ENCODE measurements around the gene TMEM18. TPM values are rescaled to one million over a fixed set of nuclear protein-coding genes. Genes with fewer than 3 reads are reported as not detected.

The TMEM18 gene
- total and polyA plus RNA-seq, 2 donors (not counting 1 experiment from before 2014, with no cell fraction given) = 15.2 to 39.7 TPM

DNA sequence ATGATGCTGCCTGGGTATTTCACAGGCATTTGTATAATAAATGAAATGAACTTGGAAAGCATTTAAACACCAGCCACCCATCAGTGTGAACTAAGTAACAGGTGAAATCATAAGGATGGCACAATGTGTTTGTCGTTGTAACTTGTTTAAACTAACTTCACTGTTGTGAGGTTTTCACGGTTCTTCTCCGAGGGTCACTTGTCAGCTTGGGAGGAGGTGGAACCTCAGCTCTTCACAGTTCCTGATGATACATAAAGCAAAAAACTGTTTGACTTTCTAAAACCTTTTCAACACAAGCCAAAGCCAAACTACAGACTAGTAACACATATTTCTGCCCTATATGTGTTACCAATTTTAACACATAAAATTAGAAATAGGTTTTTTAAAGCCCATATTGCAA, 13.1 kb downstream of the TMEM18 start:
- H3K4me1 ChIP-seq (ENCODE audit: control insufficient read depth, extremely low read depth, insufficient read depth, low read length) = no peaks in the 10 kb centered on the region
- peaks cover 2% of the 10 kb centered on the region for H3K27me3 ChIP-seq (ENCODE audit: control insufficient read depth, insufficient read depth, low read length)
- no peak overlapping the region for H3K9ac ChIP-seq (ENCODE audit: insufficient read depth, low read length)
- peaks cover 2% of the 10 kb centered on the region for H3K36me3 ChIP-seq (ENCODE audit: control insufficient read depth, insufficient read depth, low read length)
- DNase-seq (ENCODE audit: low read depth in 2 of 2) = no peak
- no peaks in the 10 kb centered on the region for H3K79me2 ChIP-seq (ENCODE audit: control insufficient read depth, insufficient read depth, low read length)
- no peak overlapping the region for H3K27ac ChIP-seq (ENCODE audit: insufficient read depth, low read length)
- TF ChIP-seq, protein P1, sequence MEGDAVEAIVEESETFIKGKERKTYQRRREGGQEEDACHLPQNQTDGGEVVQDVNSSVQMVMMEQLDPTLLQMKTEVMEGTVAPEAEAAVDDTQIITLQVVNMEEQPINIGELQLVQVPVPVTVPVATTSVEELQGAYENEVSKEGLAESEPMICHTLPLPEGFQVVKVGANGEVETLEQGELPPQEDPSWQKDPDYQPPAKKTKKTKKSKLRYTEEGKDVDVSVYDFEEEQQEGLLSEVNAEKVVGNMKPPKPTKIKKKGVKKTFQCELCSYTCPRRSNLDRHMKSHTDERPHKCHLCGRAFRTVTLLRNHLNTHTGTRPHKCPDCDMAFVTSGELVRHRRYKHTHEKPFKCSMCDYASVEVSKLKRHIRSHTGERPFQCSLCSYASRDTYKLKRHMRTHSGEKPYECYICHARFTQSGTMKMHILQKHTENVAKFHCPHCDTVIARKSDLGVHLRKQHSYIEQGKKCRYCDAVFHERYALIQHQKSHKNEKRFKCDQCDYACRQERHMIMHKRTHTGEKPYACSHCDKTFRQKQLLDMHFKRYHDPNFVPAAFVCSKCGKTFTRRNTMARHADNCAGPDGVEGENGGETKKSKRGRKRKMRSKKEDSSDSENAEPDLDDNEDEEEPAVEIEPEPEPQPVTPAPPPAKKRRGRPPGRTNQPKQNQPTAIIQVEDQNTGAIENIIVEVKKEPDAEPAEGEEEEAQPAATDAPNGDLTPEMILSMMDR (conservative IDR thresholded peaks at IDR 0.05 in 1 of 2, IDR thresholded peaks at IDR 0.05 in 1 of 2; ENCODE audit: low read depth in 1 of 2, low read length in 2 of 2) = no peak
- no peak for TF ChIP-seq EZH2 (IDR thresholded peaks at IDR 0.05; ENCODE audit: low read length, missing control alignments)
- no peaks in the 10 kb centered on the region for H4K20me1 ChIP-seq (ENCODE audit: control insufficient read depth, extremely low read depth, insufficient read depth, low read length)
- H2AFZ ChIP-seq (ENCODE audit: low read length) = no peak overlapping the region
- no peaks in the 10 kb centered on the region for H3K9me3 ChIP-seq (ENCODE audit: control insufficient read depth, insufficient read depth, low read depth, low read length)
- no peak overlapping the region for H3K4me2 ChIP-seq (ENCODE audit: extremely low read depth, insufficient read depth, low read length)
- H3K4me3 ChIP-seq (replicated peaks in 1 of 4; ENCODE audit: control extremely low read depth in 1 of 4, insufficient read depth in 1 of 4, low read depth in 3 of 4, low read length in 4 of 4) = no peak overlapping the region

DNA sequence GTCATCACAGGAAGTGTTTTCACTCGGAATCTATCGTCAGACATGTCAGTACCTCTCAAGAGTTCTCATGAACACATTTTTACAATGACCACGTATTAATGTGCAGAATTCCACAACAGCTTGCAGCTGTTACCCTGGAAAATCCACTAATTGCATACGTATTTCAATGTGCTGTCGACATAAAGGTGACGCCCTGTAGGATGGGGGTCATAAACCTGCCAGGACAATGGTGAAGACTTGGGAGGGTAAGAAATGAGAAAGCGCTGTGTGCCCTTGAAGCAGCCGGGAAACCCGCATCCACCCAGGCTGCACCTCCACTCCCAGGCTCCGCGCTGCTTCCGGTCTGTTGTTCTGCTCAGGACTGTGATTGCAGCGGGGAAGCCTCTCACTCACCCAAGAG, 14.0 kb downstream of the TMEM18 start:
- Histone ChIP-seq H3K27me3 (ENCODE audit: control insufficient read depth, insufficient read depth, low read length) (peaks cover 2% of the 10 kb centered on the region), H3K9ac (ENCODE audit: insufficient read depth, low read length) (no peak overlapping the region), H3K4me2 (ENCODE audit: extremely low read depth, insufficient read depth, low read length) (no peak overlapping the region), H3K27ac (ENCODE audit: insufficient read depth, low read length) (no peak overlapping the region), H3K9me3 (ENCODE audit: control insufficient read depth, insufficient read depth, low read depth, low read length) (no peaks in the 10 kb centered on the region), H3K79me2 (ENCODE audit: control insufficient read depth, insufficient read depth, low read length) (no peaks in the 10 kb centered on the region), H2AFZ (ENCODE audit: low read length) (no peak overlapping the region), H3K36me3 (ENCODE audit: control insufficient read depth, insufficient read depth, low read length) (peaks cover 2% of the 10 kb centered on the region), H3K4me1 (ENCODE audit: control insufficient read depth, extremely low read depth, insufficient read depth, low read length) (no peaks in the 10 kb centered on the region), H3K4me3 (replicated peaks in 1 of 4; ENCODE audit: control extremely low read depth in 1 of 4, insufficient read depth in 1 of 4, low read depth in 3 of 4, low read length in 4 of 4) (no peak overlapping the region), H4K20me1 (ENCODE audit: control insufficient read depth, extremely low read depth, insufficient read depth, low read length) (no peaks in the 10 kb centered on the region)
- no peak for DNase-seq (ENCODE audit: low read depth in 2 of 2)
- no peak for TF ChIP-seq EZH2 (IDR thresholded peaks at IDR 0.05; ENCODE audit: low read length, missing control alignments)
- TF ChIP-seq, protein P1 (conservative IDR thresholded peaks at IDR 0.05 in 1 of 2, IDR thresholded peaks at IDR 0.05 in 1 of 2; ENCODE audit: low read depth in 1 of 2, low read length in 2 of 2) = no peak

DNA sequence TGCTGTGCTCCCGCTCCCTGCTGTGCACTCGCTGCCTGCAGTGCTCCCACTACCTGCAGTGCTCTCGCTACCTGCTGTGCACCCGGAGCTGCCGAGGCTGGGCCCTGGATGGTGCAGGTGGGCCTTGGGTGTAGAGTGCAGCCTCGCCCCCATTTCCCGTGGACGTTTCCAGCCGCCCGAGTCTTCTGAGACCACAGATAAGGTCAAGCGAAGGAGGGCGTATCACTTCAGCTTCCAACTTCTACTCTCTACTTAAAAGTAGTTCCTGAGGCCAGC, 15.9 kb downstream of the TMEM18 start:
- H3K9ac ChIP-seq (ENCODE audit: insufficient read depth, low read length) = no peak overlapping the region
- H3K79me2 ChIP-seq (ENCODE audit: control insufficient read depth, insufficient read depth, low read length) = no peaks in the 10 kb centered on the region
- H3K4me3 ChIP-seq (replicated peaks in 1 of 4; ENCODE audit: control extremely low read depth in 1 of 4, insufficient read depth in 1 of 4, low read depth in 3 of 4, low read length in 4 of 4) = no peak overlapping the region
- H3K27me3 ChIP-seq (ENCODE audit: control insufficient read depth, insufficient read depth, low read length) = peaks cover 2% of the 10 kb centered on the region
- H3K36me3 ChIP-seq (ENCODE audit: control insufficient read depth, insufficient read depth, low read length) = peaks cover under 1% of the 10 kb centered on the region
- no peak overlapping the region for H2AFZ ChIP-seq (ENCODE audit: low read length)
- no peak overlapping the region for H3K4me2 ChIP-seq (ENCODE audit: extremely low read depth, insufficient read depth, low read length)
- H3K27ac ChIP-seq (ENCODE audit: insufficient read depth, low read length) = no peak overlapping the region
- no peak for DNase-seq (ENCODE audit: low read depth in 2 of 2)
- TF ChIP-seq, protein P1 (conservative IDR thresholded peaks at IDR 0.05 in 1 of 2, IDR thresholded peaks at IDR 0.05 in 1 of 2; ENCODE audit: low read depth in 1 of 2, low read length in 2 of 2) = no peak
- TF ChIP-seq EZH2 (IDR thresholded peaks at IDR 0.05; ENCODE audit: low read length, missing control alignments) = no peak
- no peaks in the 10 kb centered on the region for H3K9me3 ChIP-seq (ENCODE audit: control insufficient read depth, insufficient read depth, low read depth, low read length)
- no peaks in the 10 kb centered on the region for H4K20me1 ChIP-seq (ENCODE audit: control insufficient read depth, extremely low read depth, insufficient read depth, low read length)
- H3K4me1 ChIP-seq (ENCODE audit: control insufficient read depth, extremely low read depth, insufficient read depth, low read length) = no peaks in the 10 kb centered on the region

Measured in fibroblast of lung (primary cell).